WERI-Rb-1 (cell line): ENCODE results near the gene RXFP1.

ENCODE experiments used
- DNase-seq: peaks from one replicate; pipeline ENCODE4 v3.0.0-alpha.2; 2020
- H3K27ac ChIP-seq: fragments of 250-450 bp; sonication (Bioruptor Pico); 2 replicates; pipeline ENCODE4 v1.5.1; 2020; ENCODE audit warnings: mild to moderate bottlenecking, moderate library complexity
- H3K27me3 ChIP-seq: fragments of 250-450 bp; sonication (Bioruptor Pico); 2 replicates; pipeline ENCODE4 v1.5.1; 2021; ENCODE audit warnings: mild to moderate bottlenecking, low read depth, moderate library complexity; ENCODE audit not compliant: insufficient read depth, severe bottlenecking
- H3K36me3 ChIP-seq: fragments of 250-450 bp; sonication (Bioruptor Pico); 2 replicates; pipeline ENCODE4 v1.5.1; 2020; ENCODE audit warnings: mild to moderate bottlenecking, moderate library complexity
- H3K4me3 ChIP-seq: 2 replicates; pipeline ENCODE4 v1.5.1; 2011; ENCODE audit warnings: low read depth, mild to moderate bottlenecking, control low read depth, low read length
- H3K9me3 ChIP-seq: fragments of 250-450 bp; sonication (Bioruptor Pico); 2 replicates; pipeline ENCODE4 v1.5.1; 2021; ENCODE audit warnings: mild to moderate bottlenecking, moderate library complexity; ENCODE audit not compliant: severe bottlenecking
- CTCF ChIP-seq: IDR thresholded peaks from 2 replicates; pipeline ENCODE4 v1.5.1; 2011; ENCODE audit warnings: low read depth, mild to moderate bottlenecking, control low read depth, inconsistent platforms, low read length

RXFP1 gene

DNA sequence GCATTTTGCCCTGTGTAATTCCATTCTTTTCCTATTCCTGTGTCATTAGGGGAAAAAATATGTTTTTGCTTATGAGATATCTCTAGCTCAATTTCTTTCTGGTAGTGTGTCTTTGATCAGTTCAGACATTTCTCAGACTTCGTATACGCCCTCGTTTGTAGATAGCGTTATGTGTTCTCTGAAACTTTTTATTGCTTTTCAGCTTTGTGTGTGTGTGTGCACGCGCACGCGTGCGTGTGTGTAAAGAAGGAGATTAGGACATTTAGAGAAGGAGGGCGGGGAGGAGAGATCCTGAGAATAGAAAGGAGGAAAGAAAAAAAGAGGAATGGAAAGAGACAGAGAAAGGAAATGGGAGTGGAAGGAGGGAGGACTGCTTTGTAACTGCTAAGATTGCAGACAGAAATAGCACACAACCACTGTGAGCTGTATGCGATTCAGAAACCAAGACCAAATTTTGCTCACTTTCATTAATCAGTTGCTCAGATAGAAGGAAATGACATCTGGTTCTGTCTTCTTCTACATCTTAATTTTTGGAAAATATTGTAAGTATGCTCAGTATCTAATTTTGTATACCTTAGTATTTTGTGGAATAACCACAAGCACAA lies at the start of gene RXFP1:
RXFP1 (plus strand) TSS at position 399 of the 605 bp plus-strand sequence; CDS start at position 494, 95 bp downstream.
- DNase-seq: no peak
- no peak for TF ChIP-seq CTCF

DNA sequence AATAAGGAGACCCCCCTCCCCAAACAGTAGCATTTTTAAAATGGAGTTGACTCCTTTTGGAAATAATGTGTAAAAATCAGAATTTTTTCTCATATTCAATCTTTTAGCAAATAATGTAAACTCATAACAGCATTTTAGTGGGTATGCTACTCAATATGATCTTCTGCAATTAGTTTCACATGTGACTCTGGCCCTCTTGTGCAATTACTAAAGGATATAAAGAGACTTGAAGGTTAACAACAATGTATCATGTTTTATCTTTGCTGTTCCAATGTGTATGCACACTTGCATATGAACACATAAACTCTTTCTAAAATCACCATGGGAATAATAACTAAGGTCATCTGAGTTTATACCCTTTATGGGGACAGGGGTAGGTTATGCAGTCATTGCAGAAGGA lies 39.9 kb upstream of the RXFP1 start:
- Histone ChIP-seq H3K4me3 (no peak overlapping the region), H3K27ac (no peak overlapping the region), H3K9me3 (no peaks in the 10 kb centered on the region), H3K27me3 (no peaks in the 10 kb centered on the region), H3K36me3 (no peaks in the 10 kb centered on the region)
- no peak for TF ChIP-seq CTCF
- no peak for DNase-seq

More for the DNA sequence above, at the start of gene RXFP1:
- Histone ChIP-seq H3K36me3 (no peaks in the 10 kb centered on the region), H3K4me3 (no peak within 1 kb of the TSS), H3K27ac (no peak within 1 kb of the TSS), H3K27me3 (no peaks in the 10 kb centered on the region), H3K9me3 (no peaks in the 10 kb centered on the region)

GRCh38 chr4:158484173-158484885 lies 37.4 kb upstream of the RXFP1 start:
- Histone ChIP-seq H3K36me3 (no peaks in the 10 kb centered on the region), H3K9me3 (no peaks in the 10 kb centered on the region)
- DNase-seq: no peak

DNA sequence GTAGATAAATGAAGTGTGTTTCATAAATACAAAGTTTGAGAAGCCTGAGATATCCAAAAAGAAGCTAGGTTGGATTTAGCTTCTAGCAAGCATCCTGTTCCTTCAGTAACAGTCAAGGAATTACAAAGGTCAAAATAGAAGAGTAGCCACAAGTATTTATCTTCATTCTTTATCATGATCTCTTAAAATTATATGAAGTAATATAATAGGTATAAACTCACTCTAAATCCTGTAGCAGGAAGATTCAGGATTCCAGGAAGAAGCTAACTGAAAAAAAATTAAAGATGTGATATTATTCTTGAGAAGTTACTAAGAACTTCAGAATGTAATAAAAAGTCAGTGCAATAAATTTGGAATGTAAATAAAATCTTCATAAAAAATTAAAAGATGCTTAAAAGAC lies 31.1 kb upstream of the RXFP1 start:
- Histone ChIP-seq H3K4me3 (no peak overlapping the region), H3K27me3 (no peaks in the 10 kb centered on the region), H3K9me3 (no peaks in the 10 kb centered on the region), H3K36me3 (no peaks in the 10 kb centered on the region), H3K27ac (no peak overlapping the region)
- no peak for TF ChIP-seq CTCF
- no peak for DNase-seq

More at GRCh38 chr4:158484173-158484885, 37.4 kb upstream of the RXFP1 start:
- no peak for TF ChIP-seq CTCF
- no peak overlapping the region for H3K4me3 ChIP-seq
- H3K27me3 ChIP-seq: no peaks in the 10 kb centered on the region
- H3K27ac ChIP-seq: no peak overlapping the region

DNA sequence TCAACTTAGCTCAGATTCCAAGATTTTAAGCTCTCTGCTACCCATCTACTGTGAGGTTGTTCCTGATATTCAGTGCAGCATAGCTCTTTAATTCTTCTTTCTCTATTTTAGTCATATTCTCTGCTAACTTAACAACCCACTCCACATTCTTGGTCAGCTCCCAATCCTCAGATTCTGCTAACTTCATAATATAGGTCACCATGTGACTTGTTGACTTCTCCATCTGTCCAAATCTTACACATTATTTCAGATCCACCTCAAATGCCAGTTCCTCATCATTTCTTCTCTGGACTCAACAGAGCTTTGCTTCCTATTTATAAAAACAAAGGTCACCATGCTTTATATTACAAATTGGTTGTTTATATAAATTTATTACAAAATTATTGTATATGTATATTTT lies 29.3 kb upstream of the RXFP1 start:
- no peaks in the 10 kb centered on the region for H3K27me3 ChIP-seq
- DNase-seq: no peak

More for the DNA sequence above, 29.3 kb upstream of the RXFP1 start:
- H3K9me3 ChIP-seq: no peaks in the 10 kb centered on the region
- no peaks in the 10 kb centered on the region for H3K36me3 ChIP-seq
- no peak overlapping the region for H3K4me3 ChIP-seq
- no peak overlapping the region for H3K27ac ChIP-seq
- TF ChIP-seq CTCF: no peak
